ENCODE measurements around the gene F5.

The F5 gene

DNA sequence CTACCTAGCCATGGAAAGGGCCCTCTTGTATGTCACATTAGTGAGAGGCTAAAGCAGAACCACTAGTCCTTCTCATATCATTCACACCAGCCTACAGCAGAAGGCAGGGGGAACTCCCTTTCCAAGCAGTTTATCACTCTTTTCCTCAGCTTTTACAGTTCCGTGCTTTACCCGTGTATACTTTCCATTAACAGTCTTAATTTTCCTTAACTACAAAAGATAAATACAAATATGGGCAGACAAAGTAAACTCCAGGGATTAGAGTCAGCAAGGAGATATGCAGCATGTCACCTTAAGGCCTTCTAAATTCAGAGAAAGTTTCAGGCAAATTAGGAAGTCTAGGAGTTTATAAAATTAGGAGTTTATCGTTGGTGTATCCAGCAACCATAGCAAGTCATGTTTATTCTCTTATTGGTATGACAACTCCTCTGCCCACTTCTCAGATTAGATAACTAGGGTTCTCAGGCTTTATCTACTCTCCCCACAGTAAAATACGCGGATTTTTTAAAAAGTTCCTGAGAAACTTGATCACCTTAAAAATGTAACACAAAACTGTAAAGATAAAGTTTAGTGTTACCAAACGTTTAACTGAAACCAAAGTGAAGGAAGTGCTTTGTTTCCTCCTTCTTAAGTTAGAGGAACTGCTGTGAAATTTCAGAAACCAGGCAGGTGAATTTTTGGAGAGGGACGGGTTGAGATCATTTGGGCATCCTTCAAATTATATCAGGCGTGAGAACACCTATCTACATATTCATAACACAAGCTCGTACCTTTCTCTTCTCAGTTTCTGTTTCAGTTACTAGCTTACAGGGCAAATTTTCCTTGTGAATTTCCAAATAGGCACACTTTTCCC lies 57.8 kb downstream of the F5 start:
- no peak for DNase-seq (ENCODE audit: low read depth, low spot score)
- TF ChIP-seq, protein P1, sequence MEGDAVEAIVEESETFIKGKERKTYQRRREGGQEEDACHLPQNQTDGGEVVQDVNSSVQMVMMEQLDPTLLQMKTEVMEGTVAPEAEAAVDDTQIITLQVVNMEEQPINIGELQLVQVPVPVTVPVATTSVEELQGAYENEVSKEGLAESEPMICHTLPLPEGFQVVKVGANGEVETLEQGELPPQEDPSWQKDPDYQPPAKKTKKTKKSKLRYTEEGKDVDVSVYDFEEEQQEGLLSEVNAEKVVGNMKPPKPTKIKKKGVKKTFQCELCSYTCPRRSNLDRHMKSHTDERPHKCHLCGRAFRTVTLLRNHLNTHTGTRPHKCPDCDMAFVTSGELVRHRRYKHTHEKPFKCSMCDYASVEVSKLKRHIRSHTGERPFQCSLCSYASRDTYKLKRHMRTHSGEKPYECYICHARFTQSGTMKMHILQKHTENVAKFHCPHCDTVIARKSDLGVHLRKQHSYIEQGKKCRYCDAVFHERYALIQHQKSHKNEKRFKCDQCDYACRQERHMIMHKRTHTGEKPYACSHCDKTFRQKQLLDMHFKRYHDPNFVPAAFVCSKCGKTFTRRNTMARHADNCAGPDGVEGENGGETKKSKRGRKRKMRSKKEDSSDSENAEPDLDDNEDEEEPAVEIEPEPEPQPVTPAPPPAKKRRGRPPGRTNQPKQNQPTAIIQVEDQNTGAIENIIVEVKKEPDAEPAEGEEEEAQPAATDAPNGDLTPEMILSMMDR (IDR thresholded peaks at IDR 0.05; ENCODE audit: insufficient read depth, low read length, missing control alignments) = no peak
- no peak overlapping the region for H3K4me3 ChIP-seq (ENCODE audit: low read depth, low read length)
- CTCF ChIA-PET = no interaction called here
- POLR2A ChIA-PET = no interaction called here

GRCh38 chr1:169527451-169528214 lies 58.6 kb downstream of the F5 start:
- TF ChIP-seq, protein P1 (IDR thresholded peaks at IDR 0.05; ENCODE audit: insufficient read depth, low read length, missing control alignments) = no peak
- DNase-seq (ENCODE audit: low read depth, low spot score) = no peak
- H3K4me3 ChIP-seq (ENCODE audit: low read depth, low read length) = no peak overlapping the region
- ChIA-PET CTCF (no interaction called here), POLR2A (no interaction called here)

- DNase-seq (ENCODE audit: low read depth, low spot score) = no peak
- ChIA-PET POLR2A (no interaction called here), CTCF (no interaction called here)
- H3K4me3 ChIP-seq (ENCODE audit: low read depth, low read length) = no peak overlapping the region
- TF ChIP-seq, protein P1 (IDR thresholded peaks at IDR 0.05; ENCODE audit: insufficient read depth, low read length, missing control alignments) = no peak
These were observed 59.3 kb downstream of the F5 start for GRCh38 chr1:169527001-169527400.

DNA sequence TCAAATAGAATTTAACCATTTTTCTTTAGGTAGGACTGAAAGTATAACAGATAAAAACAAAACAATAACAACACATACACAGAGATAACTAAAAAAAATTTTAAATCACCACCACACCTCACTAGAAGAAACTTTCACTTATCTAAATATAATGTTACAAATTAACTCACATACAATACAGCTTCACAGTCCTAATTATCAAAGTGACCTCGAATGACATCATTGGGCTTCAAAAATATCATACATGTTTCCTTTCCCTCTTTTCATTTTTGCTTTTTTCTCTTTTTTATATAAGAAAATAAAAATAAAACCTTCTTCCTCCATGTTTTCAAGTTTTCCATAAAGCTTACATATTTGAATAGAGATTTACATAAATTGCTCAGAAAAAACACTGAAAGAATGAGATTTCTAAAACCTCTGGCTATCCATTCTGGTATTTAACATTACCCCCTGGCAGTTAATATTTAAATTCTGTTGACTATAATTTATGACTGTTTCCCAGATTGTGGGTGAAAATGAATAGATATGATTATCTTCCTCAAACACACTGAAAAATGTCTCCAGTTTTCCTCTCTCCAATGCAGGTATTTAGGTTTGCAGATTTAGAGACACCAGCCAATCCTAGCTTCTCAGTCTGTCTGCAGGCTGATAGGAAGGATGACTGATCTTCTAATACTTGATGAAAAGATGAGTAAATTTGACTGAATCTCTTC lies 60.0 kb downstream of the F5 start:
- CTCF ChIA-PET = no interaction called here
- H3K4me3 ChIP-seq (ENCODE audit: low read depth, low read length) = no peak overlapping the region
- TF ChIP-seq, protein P1 (IDR thresholded peaks at IDR 0.05; ENCODE audit: insufficient read depth, low read length, missing control alignments) = no peak
- POLR2A ChIA-PET = no interaction called here
- no peak for DNase-seq (ENCODE audit: low read depth, low spot score)

GRCh38 chr1:169525391-169525790 lies 60.9 kb downstream of the F5 start:
- DNase-seq (ENCODE audit: low read depth, low spot score) = no peak
- CTCF ChIA-PET = no interaction called here
- no peak overlapping the region for H3K4me3 ChIP-seq (ENCODE audit: low read depth, low read length)
- POLR2A ChIA-PET = no interaction called here
- TF ChIP-seq, protein P1 (IDR thresholded peaks at IDR 0.05; ENCODE audit: insufficient read depth, low read length, missing control alignments) = no peak

- ChIA-PET POLR2A (no interaction called here), CTCF (no interaction called here)
- TF ChIP-seq, protein P1 (IDR thresholded peaks at IDR 0.05; ENCODE audit: insufficient read depth, low read length, missing control alignments) = no peak
- DNase-seq (ENCODE audit: low read depth, low spot score) = no peak
- H3K4me3 ChIP-seq (ENCODE audit: low read depth, low read length) = no peak overlapping the region
These were observed 62.4 kb downstream of the F5 start for GRCh38 chr1:169523904-169524303.
